H1 (cell line): Measurements from ENCODE around the gene RPL14. TPM values are rescaled to one million over a fixed set of nuclear protein-coding genes. Genes with fewer than 3 reads are reported as not detected.
A peak's percentile ranks its signal among the peaks of the same experiment; 100 is the strongest.

Experiments
- CTCF ChIA-PET: fragments of 300-600 bp; sonication (Branson Sonifier 250); formaldehyde crosslinking; loops from one replicate; lab custom pipeline; 2021; ENCODE audit not compliant: partially characterized antibody; lab: Charles Lee
- POLR2A ChIA-PET: fragments of 300-600 bp; sonication (Branson Sonifier 250); formaldehyde crosslinking; loops from one replicate; lab custom pipeline; 2021; ENCODE audit warnings: inconsistent platforms; ENCODE audit not compliant: partially characterized antibody; lab: Charles Lee
- DNase-seq, 2 experiments: peaks; one replicate each; pipeline versions ENCODE4 v3.0.0 to v3.0.0-alpha.2; 2010 to 2022; ENCODE audit warnings: low spot score in 2 of 2, low read depth in 1 of 2, mixed read lengths in 1 of 2
- FAIRE-seq: peaks from 2 replicates; lab custom pipeline; 2011; peaks lifted over from hg19 to GRCh38; lab: Jason Lieb, UNC
- H2AFZ ChIP-seq: 2 replicates; pipeline ENCODE4 v1.8.1; 2012; ENCODE audit warnings: low read length, inconsistent platforms
- H2AK5ac ChIP-seq: 2 replicates; pipeline ENCODE4 v1.6.1; 2013; ENCODE audit warnings: low read depth, low read length
- H2BK120ac ChIP-seq: replicated peaks from 2 replicates; pipeline ENCODE3; 2013; ENCODE audit warnings: low read depth, low read length, inconsistent platforms
- H2BK12ac ChIP-seq: 2 replicates; pipeline ENCODE4 v1.6.1; 2013; ENCODE audit warnings: low read depth, low read length
- H2BK15ac ChIP-seq: 2 replicates; pipeline ENCODE4 v1.6.1; 2013; ENCODE audit warnings: low read length
- H2BK20ac ChIP-seq: 2 replicates; pipeline ENCODE4 v1.6.1; 2013; ENCODE audit warnings: low read length
- H2BK5ac ChIP-seq: 2 replicates; pipeline ENCODE4 v1.6.1; 2013; ENCODE audit warnings: low read depth, low read length
- H3K14ac ChIP-seq: 2 replicates; pipeline ENCODE4 v1.6.1; 2013; ENCODE audit warnings: inconsistent platforms; ENCODE audit not compliant: insufficient read length
- H3K18ac ChIP-seq: 2 replicates; pipeline ENCODE4 v1.6.1; 2013; ENCODE audit warnings: low read length; ENCODE audit errors: extremely low read depth
- H3K23ac ChIP-seq: 2 replicates; pipeline ENCODE4 v1.6.1; 2013; ENCODE audit warnings: inconsistent platforms; ENCODE audit not compliant: insufficient read length
- H3K23me2 ChIP-seq: 2 replicates; pipeline ENCODE4 v1.6.1; 2013; ENCODE audit warnings: low read depth, low read length
- H3K27ac ChIP-seq: 2 replicates; pipeline ENCODE4 v1.6.1; 2011; ENCODE audit warnings: low read depth, low read length, inconsistent platforms
- H3K27me3 ChIP-seq, 4 experiments: replicated peaks in 1 of 4; 1 replicate in 1 of 4; 2 replicates in 3 of 4; pipeline versions ENCODE4 v1.6.1 to v1.8.1; 2011 to 2013; ENCODE audit warnings: low read length in 3 of 4, mild to moderate bottlenecking in 3 of 4, inconsistent platforms in 2 of 4, mixed read lengths in 2 of 4, moderate library complexity in 1 of 4; ENCODE audit not compliant: control insufficient read depth in 3 of 4, insufficient read depth in 3 of 4; ENCODE audit errors: extremely low read depth in 1 of 4
- H3K36me3 ChIP-seq, 4 experiments: 2 replicates each; pipeline versions ENCODE4 v1.6.1 to v1.8.1; 2011 to 2013; ENCODE audit warnings: mild to moderate bottlenecking in 4 of 4, low read length in 3 of 4, moderate library complexity in 2 of 4, control low read depth in 1 of 4, inconsistent platforms in 1 of 4; ENCODE audit not compliant: insufficient read depth in 4 of 4, control insufficient read depth in 2 of 4
- H3K4ac ChIP-seq: replicated peaks from 2 replicates; pipeline ENCODE3; 2013; ENCODE audit warnings: low read length, low read depth, mixed read lengths, inconsistent platforms; ENCODE audit not compliant: insufficient read length
- H3K4me1 ChIP-seq, 4 experiments: replicated peaks in 1 of 4; 1 replicate in 1 of 4; 2 replicates in 3 of 4; pipeline versions ENCODE4 v1.6.1 to v1.8.1; 2011 to 2013; ENCODE audit warnings: low read length in 3 of 4, inconsistent platforms in 2 of 4, mixed read lengths in 1 of 4; ENCODE audit not compliant: insufficient read depth in 4 of 4, control insufficient read depth in 3 of 4
- H3K4me2 ChIP-seq, 2 experiments: 2 replicates each; pipeline versions ENCODE4 v1.6.1 to v1.8.1; 2011 to 2013; ENCODE audit warnings: low read depth in 2 of 2, low read length in 2 of 2, control low read depth in 1 of 2, inconsistent platforms in 1 of 2, mild to moderate bottlenecking in 1 of 2; ENCODE audit not compliant: insufficient read depth in 1 of 2
- H3K4me3 ChIP-seq, 4 experiments: fragments of 200-600, 300-600 bp in 1 of 4; sonication (generic), shearing (Covaris generic), sonication (Bioruptor Twin) in 1 of 4; 2 replicates each; pipeline versions ENCODE4 v1.5.1 to v1.8.1; 2011 to 2016; ENCODE audit warnings: low read length in 4 of 4, low read depth in 3 of 4, control low read depth in 2 of 4, inconsistent platforms in 2 of 4, mild to moderate bottlenecking in 2 of 4, mixed read lengths in 1 of 4, moderate library complexity in 1 of 4; ENCODE audit not compliant: insufficient read depth in 2 of 4; ENCODE audit errors: extremely low read depth in 1 of 4
- H3K56ac ChIP-seq: replicated peaks from 2 replicates; pipeline ENCODE3; 2013; ENCODE audit warnings: low read depth, mild to moderate bottlenecking, mixed read lengths, low read length, inconsistent platforms; ENCODE audit not compliant: insufficient read length
- H3K79me1 ChIP-seq: 2 replicates; pipeline ENCODE4 v1.6.1; 2013; ENCODE audit warnings: low read depth, low read length, control low read depth
- H3K79me2 ChIP-seq, 2 experiments: 2 replicates each; pipeline versions ENCODE4 v1.6.1 to v1.8.1; 2012 to 2013; ENCODE audit warnings: low read length in 2 of 2, mild to moderate bottlenecking in 2 of 2, inconsistent platforms in 1 of 2; ENCODE audit not compliant: insufficient read depth in 2 of 2, control insufficient read depth in 1 of 2
- H3K9ac ChIP-seq, 4 experiments: replicated peaks in 1 of 4; 1 replicate in 1 of 4; 2 replicates in 3 of 4; pipeline versions ENCODE4 v1.6.1 to v1.8.1; 2011 to 2013; ENCODE audit warnings: low read depth in 3 of 4, low read length in 3 of 4, control low read depth in 2 of 4, mild to moderate bottlenecking in 2 of 4, moderate library complexity in 2 of 4, inconsistent platforms in 1 of 4; ENCODE audit errors: extremely low read depth in 1 of 4
- H3K9me3 ChIP-seq, 2 experiments: 2 replicates each; pipeline versions ENCODE4 v1.6.1 to v1.8.1; 2012 to 2013; ENCODE audit warnings: mild to moderate bottlenecking in 2 of 2, moderate library complexity in 2 of 2, control low read depth in 1 of 2, inconsistent platforms in 1 of 2, low read depth in 1 of 2, low read length in 1 of 2, mixed read lengths in 1 of 2; ENCODE audit not compliant: insufficient read depth in 2 of 2
- H4K20me1 ChIP-seq, 2 experiments: replicated peaks in 1 of 2; 2 replicates each; pipeline versions ENCODE3 to v1.8.1; 2011 to 2013; ENCODE audit warnings: inconsistent platforms in 2 of 2, low read length in 2 of 2, mild to moderate bottlenecking in 1 of 2; ENCODE audit not compliant: insufficient read depth in 2 of 2, control insufficient read depth in 1 of 2
- H4K5ac ChIP-seq: 2 replicates; pipeline ENCODE4 v1.6.1; 2013; ENCODE audit warnings: low read length, low read depth, mixed read lengths, inconsistent platforms; ENCODE audit not compliant: insufficient read length
- H4K8ac ChIP-seq: 2 replicates; pipeline ENCODE4 v1.8.0; 2013; ENCODE audit warnings: mild to moderate bottlenecking, moderate library complexity, low read length, inconsistent platforms; ENCODE audit not compliant: insufficient read depth; ENCODE audit errors: extremely low read depth
- H4K91ac ChIP-seq: replicated peaks from 2 replicates; pipeline ENCODE3; 2013; ENCODE audit warnings: low read length, mixed read lengths, inconsistent platforms; ENCODE audit not compliant: insufficient read length
- GABPA ChIP-seq: IDR thresholded peaks from 2 replicates; pipeline ENCODE4 v1.6.1; 2011; ENCODE audit warnings: mild to moderate bottlenecking, low read length, moderate library complexity, borderline replicate concordance; ENCODE audit not compliant: insufficient read depth
- POLR2A ChIP-seq, 2 experiments: IDR thresholded peaks; 1 replicate in 1 of 2; 2 replicates in 1 of 2; pipeline ENCODE4 v1.6.1; 2011; ENCODE audit warnings: low read depth in 2 of 2, low read length in 2 of 2, mild to moderate bottlenecking in 2 of 2; ENCODE audit errors: control extremely low read depth in 1 of 2
- WGBS, 2 experiments: shearing (Covaris generic) in 1 of 2; methylation state at CpG; one replicate each; pipeline versions ENCODE4 v1.1.6 to v1.1.7; 2013 to 2015; ENCODE audit warnings: low lambda C conversion rate in 2 of 2, mixed read lengths in 2 of 2, inconsistent platforms in 1 of 2, low coverage in 1 of 2, missing lambda C conversion rate in 1 of 2; ENCODE audit not compliant: insufficient replicate concordance in 2 of 2, insufficient coverage in 1 of 2, insufficient read length in 1 of 2; ENCODE audit errors: extremely low coverage in 1 of 2, missing lambda C conversion rate in 1 of 2; 5-methylcytosine and 5-hydroxymethylcytosine counted together
- polyA plus RNA-seq, 7 experiments: library from polyadenylated mRNA; depleted of rRNA in 3 of 7; stranded (reverse) in 5 of 7; unstranded in 2 of 7; fragments of >200 nt in 5 of 7; fragments of 200-250 nt in 2 of 7; gene quantifications; 1 replicate in 5 of 7; 2 replicates in 1 of 7; 4 replicates in 1 of 7; pipeline versions ENCODE4 v1.2.1 to v1.2.3, GENCODE V29; 2011 to 2013; ENCODE audit warnings: missing spikeins in 2 of 7, mixed read lengths in 2 of 7
- total RNA-seq: library from RNA; stranded (reverse); fragmentation: NEBNext Ultra II Directional; extraction: Animal tissue kit (Norgen Biotek cat#: 25700); gene quantifications from 2 replicates; pipeline ENCODE4 v1.2.1, GENCODE V29; 2021

The RPL14 gene
- total and polyA plus RNA-seq, 2 of the 8 experiments (the other 6 are each of a cell fraction or from before 2014, with no cell fraction given): 1,192 to 2,341 TPM

DNA sequence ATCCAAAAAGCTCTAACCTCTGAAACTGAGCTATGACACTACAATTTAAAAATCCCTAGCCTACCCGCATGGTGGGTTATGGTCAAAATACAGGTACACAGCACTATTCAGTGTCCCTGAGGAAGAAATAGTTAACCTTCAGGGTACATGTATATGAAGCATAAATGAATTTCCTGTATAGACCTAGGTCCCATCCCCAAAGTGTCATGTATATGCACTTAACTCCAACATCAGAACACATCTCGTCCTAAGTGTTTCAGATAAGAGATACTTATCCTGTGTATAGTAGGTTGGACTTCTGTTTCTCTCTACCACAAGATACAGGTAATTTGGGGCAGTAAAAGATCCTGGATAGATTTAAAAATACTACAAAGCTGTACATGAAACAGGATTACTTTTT is 6.4 kb downstream of the RPL14 start:
- Histone ChIP-seq H3K79me2 (peaks cover 2 to 16% of the 10 kb centered on the region in 2 experiments; a peak in 3 of 4 replicates), H3K27me3 (no peaks in the 10 kb centered on the region), H4K20me1 (peaks cover 14% of the 10 kb centered on the region in 2 experiments), H3K56ac (no peak overlapping the region), H3K4ac (no peak overlapping the region), H3K14ac (no peak overlapping the region), H2BK20ac (no peak overlapping the region), H3K36me3 (peaks cover 20 to 75% (median 49%) of the 10 kb centered on the region in 4 experiments), H3K23me2 (no peaks in the 10 kb centered on the region), H3K4me2 (no peak overlapping the region), H3K79me1 (peaks cover 2% of the 10 kb centered on the region; the same call in 1 of the 2 replicates), H2BK120ac (no peak overlapping the region), H2BK15ac (no peak overlapping the region), H3K27ac (no peak overlapping the region), H3K18ac (no peak overlapping the region), H4K91ac (no peak overlapping the region), H2BK5ac (no peak overlapping the region), H2BK12ac (no peak overlapping the region), H3K9ac (no peak overlapping the region), H3K23ac (no peak overlapping the region), H2AFZ (no peak overlapping the region), H4K5ac (no peak overlapping the region), H3K4me1 (peaks cover 0 to 1% (median under 1%) of the 10 kb centered on the region in 4 experiments; a peak in 4 of 7 replicates), H3K9me3 (no peaks in the 10 kb centered on the region), H4K8ac (no peak overlapping the region), H2AK5ac (no peak overlapping the region), H3K4me3 (no peak overlapping the region)
- DNase-seq (no peak), FAIRE-seq (no peak)
- TF ChIP-seq GABPA (no peak), POLR2A (IDR thresholded peaks at IDR 0.05; ENCODE audit: control extremely low read depth in 1 of 2, low read depth in 2 of 2, low read length in 2 of 2) (peak; percentile 33 to 54; a peak in 2 of 3 replicates)
- 89% methylated on average over 2 of the region's 2 CpGs; no CpG with 5 or more reads in 1 of the 2 experiments for WGBS, 2 experiments
- CTCF ChIA-PET: interaction anchor here (1.4 kb wide), 1 partner anchor 9 kb away, joined by 3 read pairs; no protein-coding TSS in a partner anchor
- POLR2A ChIA-PET: interaction anchor here (0.7 to 4.6 kb wide), 15 partner anchors 9 to 1092 kb away, joined by 3 to 50 read pairs (median 5); partner anchors contain the start of genes ZNF619, ZNF620 and ZNF621
